GM12878 (cell line): ENCODE data around the gene CHD6. TPM values are rescaled to one million over a fixed set of nuclear protein-coding genes. Genes with fewer than 3 reads are reported as not detected.

Experiments used
- ATAC-seq: fragments of 200-7000 bp; cut with Tn5 transposase; 3 replicates; pipeline ENCODE4 v1.9.1; 2020; ENCODE audit warnings: mild to moderate bottlenecking, moderate library complexity
- BruUV-seq: library from RNA; stranded (reverse); fragments of 400-500 nt; replicated peaks from 2 replicates; lab custom pipeline; 2021; lab: Mats Ljungman, UMichigan
- CTCF ChIA-PET: fragments of 300-600 bp; sonication (Branson Sonifier 250); formaldehyde crosslinking; extraction: SDS; loops from one replicate; lab custom pipeline; 2021; ENCODE audit warnings: inconsistent platforms; lab: Yijun Ruan, JAX
- POLR2A ChIA-PET: fragments of 350-600 bp; formaldehyde crosslinking; extraction: SDS; loops from one replicate; lab custom pipeline; 2021; ENCODE audit warnings: inconsistent platforms; lab: Charles Lee
- RAD21 ChIA-PET: fragments of 300-600 bp; sonication (Branson Sonifier 250); formaldehyde crosslinking; loops from one replicate; lab custom pipeline; 2023; ENCODE audit warnings: antibody characterized with exemption; ENCODE audit not compliant: unreplicated experiment; lab: Charles Lee
- SMC1A ChIA-PET: fragments of 300-600 bp; sonication (Branson Sonifier 250); formaldehyde crosslinking; loops from one replicate; lab custom pipeline; 2023; ENCODE audit not compliant: unreplicated experiment, uncharacterized antibody; lab: Charles Lee
- DNase-seq: peaks from one replicate; pipeline ENCODE4 v3.0.0-alpha.2; 2011; ENCODE audit warnings: low read depth, low spot score
- FAIRE-seq: peaks from 3 replicates; lab custom pipeline; 2011; peaks lifted over from hg19 to GRCh38; lab: Jason Lieb, UNC
- H2AFZ ChIP-seq: 2 replicates; pipeline ENCODE4 v1.6.0; 2011; ENCODE audit warnings: low read depth, low read length, control low read depth; ENCODE audit not compliant: control insufficient read depth
- H3K27ac ChIP-seq: 2 replicates; pipeline ENCODE4 v1.5.1; 2011; ENCODE audit warnings: control low read depth; ENCODE audit not compliant: control insufficient read depth, insufficient read depth
- H3K27me3 ChIP-seq, 2 experiments: replicated peaks in 1 of 2; 2 replicates each; pipeline versions ENCODE4 v1.6.0 to v1.6.1; 2011; ENCODE audit warnings: low read length in 1 of 2; ENCODE audit not compliant: control insufficient read depth in 2 of 2, insufficient read depth in 2 of 2
- H3K36me3 ChIP-seq, 2 experiments: 2 replicates each; pipeline ENCODE4 v1.5.1; 2011; ENCODE audit warnings: low read length in 1 of 2; ENCODE audit not compliant: control insufficient read depth in 2 of 2, insufficient read depth in 2 of 2
- H3K4me1 ChIP-seq: 2 replicates; pipeline ENCODE4 v1.6.1; 2011; ENCODE audit warnings: mild to moderate bottlenecking, low read length, moderate library complexity, mixed read lengths; ENCODE audit not compliant: control insufficient read depth, insufficient read depth
- H3K4me2 ChIP-seq: 2 replicates; pipeline ENCODE4 v1.6.0; 2011; ENCODE audit warnings: control low read depth; ENCODE audit not compliant: control insufficient read depth, insufficient read depth
- H3K4me3 ChIP-seq: fragments of 200-600 bp; sonication (generic); 2 replicates; pipeline ENCODE4 v1.5.1; 2016
- H3K79me2 ChIP-seq: 2 replicates; pipeline ENCODE4 v1.6.0; 2011; ENCODE audit warnings: low read length; ENCODE audit not compliant: control insufficient read depth, insufficient read depth
- H3K9ac ChIP-seq: 2 replicates; pipeline ENCODE4 v1.8.0; 2011; ENCODE audit warnings: low read length, control low read depth, mixed read lengths; ENCODE audit not compliant: control insufficient read depth, insufficient read depth
- H3K9me3 ChIP-seq: replicated peaks from 3 replicates; pipeline ENCODE4 v1.5.1; 2011; ENCODE audit warnings: mild to moderate bottlenecking, low read length; ENCODE audit not compliant: control insufficient read depth, insufficient read depth
- H4K20me1 ChIP-seq: 2 replicates; pipeline ENCODE4 v1.6.0; 2011; ENCODE audit not compliant: control insufficient read depth, insufficient read depth
- E4F1 ChIP-seq: fragments of 450-650 bp; IDR thresholded peaks from 2 replicates; pipeline ENCODE4 v1.6.1; 2018; ENCODE audit warnings: borderline replicate concordance, mild to moderate bottlenecking; ENCODE audit not compliant: partially characterized antibody
- ETV6 ChIP-seq, 2 experiments: fragments of 450-650 bp in 1 of 2; IDR thresholded peaks in 1 of 2; conservative IDR thresholded peaks in 1 of 2; 2 replicates each; pipeline ENCODE4 v1.6.1; 2014; ENCODE audit warnings: antibody characterized with exemption in 1 of 2, borderline replicate concordance in 1 of 2, low read depth in 1 of 2, mild to moderate bottlenecking in 1 of 2, moderate library complexity in 1 of 2
- IRF5 ChIP-seq: fragments of 450-650 bp; IDR thresholded peaks from 2 replicates; pipeline ENCODE4 v1.6.1; 2017; ENCODE audit warnings: borderline replicate concordance
- NFIC ChIP-seq: IDR thresholded peaks from 2 replicates; pipeline ENCODE4 v1.6.1; 2012; ENCODE audit warnings: low read depth, mild to moderate bottlenecking, inconsistent platforms, low read length, moderate library complexity
- NFXL1 ChIP-seq: fragments of 450-650 bp; IDR thresholded peaks from 2 replicates; pipeline ENCODE4 v1.6.1; 2017; ENCODE audit warnings: antibody characterized with exemption, mild to moderate bottlenecking, borderline replicate concordance
- NKRF ChIP-seq: fragments of 450-650 bp; conservative IDR thresholded peaks from 2 replicates; pipeline ENCODE4 v1.6.1; 2017; ENCODE audit warnings: mild to moderate bottlenecking, moderate library complexity
- RBBP5 ChIP-seq: fragments of 200-600 bp; sonication (generic); conservative IDR thresholded peaks from 2 replicates; pipeline ENCODE4 v1.6.1; 2016
- RELA ChIP-seq: fragments of 450-650 bp; IDR thresholded peaks from 2 replicates; pipeline ENCODE4 v1.8.0; 2014; ENCODE audit warnings: borderline replicate concordance; ENCODE audit not compliant: partially characterized antibody
- REST ChIP-seq: IDR thresholded peaks from 2 replicates; pipeline ENCODE4 v1.6.1; 2012; ENCODE audit warnings: mild to moderate bottlenecking, low read depth, low read length
- TCF7 ChIP-seq: IDR thresholded peaks from 2 replicates; pipeline ENCODE4 v1.6.1; 2014; ENCODE audit warnings: antibody characterized with exemption, borderline replicate concordance
- USF2 ChIP-seq: IDR thresholded peaks from 2 replicates; pipeline ENCODE4 v1.6.1; 2011; ENCODE audit warnings: low read depth, low read length, improper control_type of control experiment, borderline replicate concordance
- WGBS: methylation state at CpG from one replicate; pipeline ENCODE4 v1.1.6; 2016; ENCODE audit warnings: low lambda C conversion rate; ENCODE audit not compliant: insufficient replicate concordance, insufficient coverage; ENCODE audit errors: missing lambda C conversion rate; 5-methylcytosine and 5-hydroxymethylcytosine counted together
- in situ Hi-C: fragments of 300-500 bp; cut with MboI; formaldehyde crosslinking; loops from 9 replicates; pipeline ENCODE4 v1.14.3; 2018; ENCODE audit warnings: mixed read lengths
- intact Hi-C: fragments of 100-400 bp; cut with micrococcal nuclease; formaldehyde crosslinking; loops from one replicate; pipeline ENCODE4 v1.14.2; 2022; ENCODE audit not compliant: unreplicated experiment
- polyA plus RNA-seq, 11 experiments: library from polyadenylated mRNA; depleted of rRNA in 4 of 11; unstranded in 6 of 11; stranded (reverse) in 5 of 11; fragments of >200 nt; fragmentation: Nextera tagmentation in 4 of 11; fragmentation: Illumina TruSeq in 1 of 11; extraction: Ambion mirVana in 4 of 11; extraction: Trizol in 1 of 11; gene quantifications; 1 replicate in 1 of 11; 2 replicates in 10 of 11; pipeline versions ENCODE4 v1.2.1 to v1.2.3, GENCODE V29; 2011 to 2016; ENCODE audit warnings: inconsistent platforms in 2 of 11, missing spikeins in 2 of 11, low read depth in 1 of 11
- total RNA-seq, 4 experiments: library from RNA; depleted of rRNA in 3 of 4; stranded (reverse); fragments of >200 nt in 3 of 4; fragmentation: Illumina TruSeq in 1 of 4; extraction: Trizol in 1 of 4; gene quantifications; 2 replicates each; pipeline versions ENCODE4 v1.2.1 to v1.2.3, GENCODE V29; 2013 to 2021

CHD6 gene
- total and polyA plus RNA-seq, 10 of the 15 experiments (the other 5 are each of a cell fraction or from before 2014, with no cell fraction given), result 4.3 to 25.5 (median 17.1) TPM

GRCh38 chr20:41425180-41425884 is 192.8 kb downstream of the CHD6 start:
- no peak overlapping the region for H2AFZ ChIP-seq
- H3K9ac ChIP-seq, result no peak overlapping the region
- no peak overlapping the region for H3K4me2 ChIP-seq
- CTCF ChIA-PET, result interaction anchor here (1.9 kb wide), 1 partner anchor 14 kb away, joined by 4 read pairs; no protein-coding TSS in a partner anchor
- no peaks in the 10 kb centered on the region for H3K79me2 ChIP-seq
- no peaks in the 10 kb centered on the region for H3K9me3 ChIP-seq
- 0 out of 2 replicates have a peak, but pooled peaks cover 3% of the 10 kb centered on the region for H3K4me1 ChIP-seq
- POLR2A ChIA-PET, result interaction anchor here (0.8 kb wide), 1 partner anchor 17 kb away, joined by 3 read pairs; no protein-coding TSS in a partner anchor
- intact Hi-C loops, result no loop called here
- SMC1A ChIA-PET, result no interaction called here
- in situ Hi-C loops, result no loop called here
- no peaks in the 10 kb centered on the region for H3K27me3 ChIP-seq
- FAIRE-seq, result no peak
- RAD21 ChIA-PET, result interaction anchor here (0.6 to 1.0 kb wide), 2 partner anchors 16 to 67 kb away, joined by 3 read pairs; no protein-coding TSS in a partner anchor
- H3K36me3 ChIP-seq, result peaks cover 2 to 35% of the 10 kb centered on the region in 2 experiments; a peak in 3 of 4 replicates
- WGBS, result 90% methylated on average over 10 of the region's 10 CpGs
- BruUV-seq, result no TSS peak
- H3K4me3 ChIP-seq, result no peak overlapping the region
- no peaks in the 10 kb centered on the region for H4K20me1 ChIP-seq
- no peak for ATAC-seq
- no peak for DNase-seq
- H3K27ac ChIP-seq, result no peak overlapping the region
- TF ChIP-seq E4F1, result no peak
- no peak for TF ChIP-seq NKRF
- TF ChIP-seq RBBP5, result no peak
- TF ChIP-seq RELA, result no peak
- TF ChIP-seq NFXL1, result no peak
- TF ChIP-seq NFIC, result no peak
- no peak for TF ChIP-seq REST
- TF ChIP-seq IRF5, result no peak
- TF ChIP-seq ETV6 (conservative IDR thresholded peaks at IDR 0.05 in 1 of 2, IDR thresholded peaks at IDR 0.05 in 1 of 2; ENCODE audit: borderline replicate concordance in 1 of 2, low read depth in 1 of 2), result no peak
- TF ChIP-seq TCF7, result no peak
- TF ChIP-seq USF2, result no peak
